GM18858 (cell line): ENCODE measurements around the gene C1QTNF4.

ENCODE experiments used
- ATAC-seq: cut with Tn5 transposase; IDR thresholded peaks from one replicate; pipeline ENCODE4 v1.9.1; 2021; ENCODE audit not compliant: unreplicated experiment

Gene C1QTNF4

GRCh38 chr11:47593492-47593933 is 698 bp downstream of the C1QTNF4 start:
- ATAC-seq: no peak

DNA sequence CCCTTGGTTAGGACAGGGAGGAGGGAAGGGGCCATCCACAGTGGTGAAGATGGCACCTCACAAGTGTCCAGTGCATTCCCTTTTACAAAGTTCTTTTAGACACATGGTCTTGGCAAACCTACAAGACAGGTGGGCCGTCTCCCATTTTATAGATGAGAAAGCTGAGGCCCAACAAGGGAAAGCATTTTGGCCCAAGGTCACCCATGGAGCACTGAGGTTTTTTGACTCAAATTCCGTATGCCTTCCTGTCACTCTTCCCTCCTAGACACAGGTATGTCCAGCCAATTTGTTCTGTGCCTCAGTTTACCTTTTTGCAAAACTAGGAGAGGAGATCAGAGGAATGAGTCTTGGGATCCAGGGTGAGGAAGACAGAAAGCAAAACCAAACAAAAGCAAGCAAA is 1.2 kb downstream of the C1QTNF4 start:
- no peak for ATAC-seq

- no peak for ATAC-seq
These were observed 2.0 kb downstream of the C1QTNF4 start for GRCh38 chr11:47592251-47592650.

DNA sequence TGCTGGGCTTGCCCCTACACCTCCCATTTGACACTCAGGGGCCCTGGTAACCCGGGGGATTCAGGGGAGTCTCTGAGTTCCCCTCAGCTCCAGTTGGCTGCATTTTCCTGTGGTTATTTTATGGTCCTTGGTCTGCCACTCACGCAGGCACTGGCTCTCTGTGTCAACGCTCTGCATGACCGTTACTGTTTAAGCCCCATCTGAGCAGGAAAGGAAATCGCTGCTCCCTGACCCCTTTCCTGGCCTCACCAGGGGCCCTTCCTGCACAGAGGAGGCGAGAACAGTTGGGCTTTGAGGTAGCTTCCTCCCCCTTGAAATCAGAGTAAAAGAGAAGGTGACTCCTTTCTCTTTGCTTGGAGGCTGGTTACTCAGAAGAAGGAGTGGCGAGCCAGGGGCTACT is 2.4 kb downstream of the C1QTNF4 start:
- no peak for ATAC-seq

- ATAC-seq: no peak
These were observed 4.0 kb downstream of the C1QTNF4 start for GRCh38 chr11:47589977-47590861.

GRCh38 chr11:47589584-47589976 is 4.6 kb downstream of the C1QTNF4 start:
- no peak for ATAC-seq

DNA sequence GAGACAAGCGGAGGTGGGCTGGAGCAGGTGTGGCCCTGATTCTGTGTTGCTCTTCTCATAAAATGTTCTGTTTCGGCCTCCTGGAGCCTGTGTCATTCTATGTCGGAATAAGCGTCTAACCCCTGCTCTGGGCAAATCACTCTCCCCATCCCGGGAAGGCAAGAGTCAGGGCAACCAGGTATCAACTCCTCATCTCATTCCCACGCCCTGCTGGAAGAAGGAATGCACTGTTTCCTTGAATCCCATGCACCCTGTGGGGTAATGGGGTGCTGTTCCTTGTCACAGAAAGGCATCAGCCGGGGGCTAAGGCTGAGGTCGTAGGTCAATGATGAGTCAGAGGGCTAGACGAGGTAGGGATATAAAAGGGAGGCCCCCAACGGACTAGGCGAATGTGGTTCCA is 5.1 kb downstream of the C1QTNF4 start:
- no peak for ATAC-seq

DNA sequence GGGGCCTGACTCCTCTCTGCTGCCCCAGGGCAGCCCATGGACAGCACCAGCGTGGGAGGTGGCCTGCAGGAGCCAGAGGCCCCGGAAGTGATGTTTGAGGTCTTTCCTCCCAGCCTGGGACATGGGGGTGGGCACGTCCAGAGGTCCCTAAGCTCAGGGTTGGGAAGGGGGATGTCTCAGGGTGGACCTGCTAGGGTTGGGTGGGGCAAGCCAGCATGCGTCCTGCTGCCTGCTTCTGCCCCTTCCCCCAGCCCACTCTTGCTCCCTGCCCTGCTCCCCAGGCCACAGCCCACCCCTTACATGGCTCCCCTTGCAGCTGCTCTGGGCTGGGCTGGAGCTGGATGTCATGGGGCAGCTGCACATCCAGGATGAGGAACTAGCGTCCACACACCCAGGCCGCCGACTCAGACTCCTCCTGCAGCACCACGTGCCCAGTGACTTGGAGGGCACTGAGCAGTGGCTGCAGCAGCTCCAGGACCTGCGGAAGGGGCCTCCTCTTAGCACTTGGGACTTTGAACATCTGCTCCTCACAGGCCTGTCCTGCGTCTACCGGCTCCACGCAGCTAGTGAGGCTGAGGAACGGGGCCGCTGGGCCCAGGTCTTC is 6.4 kb downstream of the C1QTNF4 start:
- no peak for ATAC-seq

DNA sequence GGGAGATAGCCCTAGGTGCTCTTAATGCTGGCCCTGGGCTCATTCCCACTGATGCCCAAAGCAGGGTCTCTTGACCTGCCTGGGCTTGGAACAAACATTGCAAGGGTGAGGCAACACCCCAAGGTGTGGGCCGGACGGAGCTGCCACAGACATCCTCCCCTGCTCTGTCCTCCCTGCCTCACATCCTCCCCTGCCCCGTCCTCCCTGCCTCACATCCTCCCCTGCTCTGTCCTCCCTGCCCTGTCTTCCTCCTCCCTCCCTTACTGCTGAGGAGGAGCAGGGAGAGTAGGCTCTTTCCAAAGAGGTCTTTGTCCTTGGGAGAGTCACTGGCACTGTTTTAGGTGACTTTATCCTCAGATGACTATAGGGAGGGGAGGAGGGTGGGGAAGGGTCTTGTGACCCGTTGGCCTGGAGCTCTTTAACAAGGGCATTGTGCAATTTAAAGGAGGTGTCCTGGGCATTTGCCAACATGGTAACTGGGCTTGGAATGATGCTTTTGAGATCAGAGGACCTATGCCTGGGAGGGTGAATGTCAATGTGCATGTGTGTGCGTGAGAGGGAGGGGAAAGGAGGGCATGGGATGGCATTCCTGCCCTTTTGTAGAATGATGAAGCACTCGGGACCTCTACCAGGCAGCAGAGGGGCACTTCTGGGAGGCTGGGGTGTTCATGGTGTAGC is 7.0 kb downstream of the C1QTNF4 start:
- no peak for ATAC-seq

- no peak for ATAC-seq
These were observed 7.9 kb downstream of the C1QTNF4 start, which contains the start of gene FAM180B for GRCh38 chr11:47586098-47586855. Gene FAM180B, plus strand, starts transcription at chr11:47586678. Its CDS starts 91 bp downstream, at chr11:47586769.

GRCh38 chr11:47583844-47584243 is 10.4 kb downstream of the C1QTNF4 start:
- no peak for ATAC-seq

GRCh38 chr11:47578524-47579494 is 15.4 kb downstream of the C1QTNF4 start, which contains the start of the genes KBTBD4 and NDUFS3:
Gene KBTBD4, minus strand, starts transcription at chr11:47578970. Its CDS starts 19 bp downstream, at chr11:47578951.
Gene NDUFS3, plus strand, starts transcription at chr11:47579074. Its CDS starts 18 bp downstream, at chr11:47579092.
- ATAC-seq: peak; percentile 86

GRCh38 chr11:47577460-47578041 is 16.7 kb downstream of the C1QTNF4 start:
- ATAC-seq: no peak

DNA sequence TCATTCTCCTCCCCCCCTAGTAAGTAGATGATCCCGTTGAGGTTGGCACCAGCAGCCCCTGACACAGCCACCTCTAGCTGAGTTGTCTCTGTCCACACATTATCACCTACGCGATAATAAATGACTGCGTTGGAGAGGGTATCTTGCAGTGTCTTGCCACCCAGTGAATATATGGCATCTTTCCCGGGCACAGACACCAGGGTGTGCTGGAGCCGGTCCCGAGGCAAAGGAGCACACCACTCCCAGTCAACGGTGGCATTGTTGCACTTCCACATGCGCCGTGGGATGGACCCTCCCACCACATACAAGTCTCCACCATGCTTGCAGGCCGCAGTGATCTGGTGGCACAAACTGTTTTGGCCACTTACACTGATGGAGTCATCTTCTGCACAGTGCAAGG is 20.9 kb downstream of the C1QTNF4 start:
- no peak for ATAC-seq

DNA sequence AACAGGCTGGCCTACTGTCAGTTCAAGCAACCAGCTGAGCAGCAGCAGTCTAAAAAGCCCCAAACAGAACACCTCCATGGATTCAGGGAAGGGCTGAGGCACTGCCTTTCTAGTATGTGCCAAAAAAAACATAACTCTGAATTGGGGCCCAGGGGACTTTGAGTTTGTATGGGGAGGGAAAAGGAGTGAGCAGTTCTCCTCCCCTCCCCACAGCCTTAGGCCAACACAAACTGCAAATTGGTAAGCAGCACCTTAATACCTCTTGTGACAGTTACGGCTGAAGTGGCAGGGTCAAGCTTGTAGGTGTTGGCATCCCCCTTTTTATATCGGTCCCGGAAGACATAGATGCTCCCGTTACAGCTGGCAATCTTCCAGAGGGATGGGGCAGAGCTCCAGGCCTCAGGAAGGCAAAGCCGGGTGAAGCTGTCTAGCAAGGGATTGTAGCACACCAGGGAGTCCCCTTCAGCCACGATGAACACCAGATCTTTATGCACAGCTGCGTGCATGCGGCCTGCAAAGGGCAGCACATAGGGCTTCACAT is 21.4 kb downstream of the C1QTNF4 start:
- no peak for ATAC-seq

GRCh38 chr11:47571895-47572294 is 22.3 kb downstream of the C1QTNF4 start:
- ATAC-seq: no peak

GRCh38 chr11:47571357-47571729 is 22.9 kb downstream of the C1QTNF4 start:
- no peak for ATAC-seq

GRCh38 chr11:47570651-47571356 is 23.4 kb downstream of the C1QTNF4 start:
- ATAC-seq: no peak
